K562 (cell line): ENCODE data around the gene PAPOLB. TPM values are rescaled to one million over a fixed set of nuclear protein-coding genes. Genes with fewer than 3 reads are reported as not detected.

Experiments
- ATF7 ChIP-seq: fragments of 450-650 bp; IDR thresholded peaks from 2 replicates; pipeline ENCODE4 v1.7.1; 2014; ENCODE audit warnings: mild to moderate bottlenecking, moderate library complexity
- ELF2 ChIP-seq: fragments of 250-450 bp; sonication (Bioruptor Pico); IDR thresholded peaks from 2 replicates; pipeline ENCODE4 v1.5.0; 2021; ENCODE audit warnings: mild to moderate bottlenecking
- LARP7 ChIP-seq: fragments of 450-650 bp; IDR thresholded peaks from 2 replicates; pipeline ENCODE4 v1.6.1; 2016
- LCOR ChIP-seq: sonication (generic); formaldehyde crosslinking; IDR thresholded peaks from 2 replicates; pipeline ENCODE4 v1.8.0; 2022; ENCODE audit warnings: mild to moderate bottlenecking, missing genetic modification reagents
- NUFIP1 ChIP-seq: fragments of 450-650 bp; IDR thresholded peaks from 2 replicates; pipeline ENCODE4 v1.6.1; 2018; ENCODE audit not compliant: partially characterized antibody
- RBM15 ChIP-seq: fragments of 200-400 bp; formaldehyde crosslinking; IDR thresholded peaks from 2 replicates; pipeline ENCODE4 v1.6.1; 2018; ENCODE audit warnings: mild to moderate bottlenecking, low read length, moderate library complexity; ENCODE audit not compliant: insufficient read depth
- ZBTB40 ChIP-seq, 2 experiments: fragments of 450-650 bp in 1 of 2; sonication (generic) in 1 of 2; formaldehyde crosslinking in 1 of 2; IDR thresholded peaks; 2 replicates each; pipeline versions ENCODE4 v1.7.1 to v1.9.0; 2016 to 2022; ENCODE audit warnings: inconsistent platforms in 1 of 2, mild to moderate bottlenecking in 1 of 2, missing genetic modification reagents in 1 of 2
- ZBTB8A ChIP-seq: fragments of 450-650 bp; IDR thresholded peaks from 2 replicates; pipeline ENCODE4 v1.6.1; 2018; ENCODE audit warnings: mild to moderate bottlenecking, moderate library complexity; ENCODE audit not compliant: partially characterized antibody
- ZNF280A ChIP-seq: fragments of 450-650 bp; IDR thresholded peaks from 2 replicates; pipeline ENCODE4 v1.6.1; 2018; ENCODE audit warnings: mild to moderate bottlenecking, low read depth; ENCODE audit not compliant: partially characterized antibody
- polyA plus RNA-seq, 8 experiments: library from polyadenylated mRNA; depleted of rRNA in 4 of 8; stranded (reverse) in 5 of 8; unstranded in 3 of 8; fragments of >200 nt; fragmentation: Nextera tagmentation in 2 of 8; fragmentation: Illumina TruSeq in 1 of 8; extraction: Ambion mirVana in 2 of 8; extraction: Trizol in 1 of 8; gene quantifications; 2 replicates each; pipeline versions ENCODE4 v1.2.1 to v1.2.3, GENCODE V29; 2011 to 2014; ENCODE audit warnings: inconsistent platforms in 1 of 8, missing spikeins in 1 of 8
- total RNA-seq, 7 experiments: library from RNA; depleted of rRNA in 6 of 7; stranded (reverse); fragments of >200 nt in 6 of 7; fragmentation: Illumina TruSeq in 2 of 7; extraction: Trizol in 2 of 7; gene quantifications; 2 replicates each; pipeline versions ENCODE4 v1.2.1 to v1.2.3, GENCODE V29; 2011 to 2021; ENCODE audit warnings: low replicate concordance in 1 of 7

Gene PAPOLB
- total and polyA plus RNA-seq, 9 of the 15 experiments (the other 6 are each of a cell fraction or from before 2014, with no cell fraction given), result 0.04 to 0.33 (median 0.16) TPM; not detected in 4

GRCh38 chr7:4850262-4850795, 11.5 kb downstream of the PAPOLB start (continued):
- TF ChIP-seq ZBTB40 (IDR thresholded peaks at IDR 0.05) (no peak), ZBTB40 (CRISPR knock-in tag; IDR thresholded peaks at IDR 0.05) (no peak), ZBTB8A (no peak), ZNF280A (no peak), LCOR (CRISPR knock-in tag) (no peak), ELF2 (CRISPR knock-in tag) (no peak), LARP7 (no peak), ATF7 (no peak), NUFIP1 (no peak), RBM15 (no peak)
